Mucosa of gallbladder (tissue), 1 donor: ENCODE measurements around the gene ELFN1. TPM values are rescaled to one million over a fixed set of nuclear protein-coding genes. Genes with fewer than 3 reads are reported as not detected.

Experiments used
- DNase-seq: peaks from one replicate; pipeline ENCODE4 v3.0.0-alpha.2; 2020; ENCODE audit warnings: low spot score
- total RNA-seq: library from RNA; stranded (reverse); gene quantifications from one replicate; pipeline ENCODE4 v1.2.1, GENCODE V29; 2021
- donor health status: DM: no; HTN: no; CAD: no.

ELFN1 gene
- total RNA-seq, 1 donor from 2014 or later, result 1.4 TPM

- no peak for DNase-seq
Measured at GRCh38 chr7:1741751-1742554, 71.9 kb downstream of the ELFN1 start.

GRCh38 chr7:1742555-1743303 is 72.7 kb downstream of the ELFN1 start:
- peak; percentile 71 for DNase-seq

GRCh38 chr7:1743481-1744230 is 73.6 kb downstream of the ELFN1 start:
- no peak for DNase-seq

GRCh38 chr7:1744296-1745017 is 74.4 kb downstream of the ELFN1 start:
- no peak for DNase-seq

- DNase-seq, result no peak
Measured at GRCh38 chr7:1745018-1745532, 75.0 kb downstream of the ELFN1 start.

- DNase-seq, result no peak
Measured at GRCh38 chr7:1745576-1746490, 75.8 kb downstream of the ELFN1 start.

- no peak for DNase-seq
Measured at GRCh38 chr7:1746491-1746975, 76.5 kb downstream of the ELFN1 start.

GRCh38 chr7:1747004-1747801 is 77.1 kb downstream of the ELFN1 start:
- DNase-seq, result no peak

GRCh38 chr7:1748076-1748838 is 78.2 kb downstream of the ELFN1 start:
- DNase-seq, result no peak

- DNase-seq, result no peak
Measured at GRCh38 chr7:1748839-1749173, 78.7 kb downstream of the ELFN1 start.

- DNase-seq, result no peak
Measured at GRCh38 chr7:1749351-1749863, 79.3 kb downstream of the ELFN1 start.

GRCh38 chr7:1749864-1750466 is 79.9 kb downstream of the ELFN1 start:
- DNase-seq, result no peak

GRCh38 chr7:1750541-1751021 is 80.5 kb downstream of the ELFN1 start:
- DNase-seq, result no peak

- DNase-seq, result no peak
Measured at GRCh38 chr7:1752111-1752510, 82.0 kb downstream of the ELFN1 start.

GRCh38 chr7:1752771-1753563 is 82.9 kb downstream of the ELFN1 start:
- no peak for DNase-seq

GRCh38 chr7:1753564-1753867 is 83.4 kb downstream of the ELFN1 start:
- no peak for DNase-seq

GRCh38 chr7:1754345-1754908 is 84.3 kb downstream of the ELFN1 start:
- DNase-seq, result no peak
